HEK293 (cell line): ENCODE results near the gene PET100.

Source experiments
- OVOL3 ChIP-seq: fragments of 450-650 bp; formaldehyde crosslinking; IDR thresholded peaks from 2 replicates; pipeline ENCODE4 v1.5.1; 2016; ENCODE audit warnings: missing biosample characterization, missing genetic modification characterization
- SCRT2 ChIP-seq: fragments of 450-650 bp; formaldehyde crosslinking; IDR thresholded peaks from 2 replicates; pipeline ENCODE4 v1.5.1; 2016; ENCODE audit warnings: missing biosample characterization, missing genetic modification characterization
- ZBTB20 ChIP-seq: fragments of 450-650 bp; formaldehyde crosslinking; IDR thresholded peaks from 2 replicates; pipeline ENCODE4 v1.5.1; 2016; ENCODE audit warnings: missing biosample characterization, missing genetic modification characterization
- ZBTB48 ChIP-seq: fragments of 450-650 bp; formaldehyde crosslinking; IDR thresholded peaks from 2 replicates; pipeline ENCODE4 v1.5.1; 2016; ENCODE audit warnings: missing biosample characterization, missing genetic modification characterization
- ZBTB8A ChIP-seq: fragments of 450-650 bp; formaldehyde crosslinking; IDR thresholded peaks from 2 replicates; pipeline ENCODE4 v1.5.1; 2016; ENCODE audit warnings: missing biosample characterization, missing genetic modification characterization
- ZFP69B ChIP-seq: fragments of 450-650 bp; formaldehyde crosslinking; IDR thresholded peaks from 2 replicates; pipeline ENCODE4 v1.5.1; 2016; ENCODE audit warnings: missing biosample characterization, missing genetic modification characterization
- ZNF202 ChIP-seq: fragments of 450-650 bp; formaldehyde crosslinking; IDR thresholded peaks from 2 replicates; pipeline ENCODE4 v1.5.1; 2016; ENCODE audit warnings: missing biosample characterization, missing genetic modification characterization, borderline replicate concordance
- ZNF23 ChIP-seq: fragments of 450-650 bp; formaldehyde crosslinking; IDR thresholded peaks from 2 replicates; pipeline ENCODE4 v1.5.1; 2016; ENCODE audit warnings: missing biosample characterization, missing genetic modification characterization, borderline replicate concordance
- ZNF626 ChIP-seq: fragments of 450-650 bp; sonication (Bioruptor Pico); formaldehyde crosslinking; IDR thresholded peaks from 2 replicates; pipeline ENCODE4 v1.5.1; 2018; ENCODE audit warnings: missing biosample characterization, missing genetic modification characterization, inconsistent platforms
- ZNF677 ChIP-seq: fragments of 450-650 bp; IDR thresholded peaks from 2 replicates; pipeline ENCODE4 v1.5.0; 2018; ENCODE audit warnings: missing biosample characterization, mild to moderate bottlenecking, missing genetic modification characterization, moderate library complexity
- TF ChIP-seq, protein P1 (sequence below): fragments of 450-650 bp; formaldehyde crosslinking; IDR thresholded peaks from 2 replicates; pipeline ENCODE4 v1.5.1; 2016; ENCODE audit warnings: missing biosample characterization, missing genetic modification characterization, borderline replicate concordance
- TF ChIP-seq, protein P2 (sequence below): fragments of 450-650 bp; formaldehyde crosslinking; IDR thresholded peaks from 2 replicates; pipeline ENCODE4 v1.5.1; 2016; ENCODE audit warnings: missing biosample characterization, missing genetic modification characterization
- TF ChIP-seq, protein P3 (sequence below): fragments of 450-650 bp; formaldehyde crosslinking; IDR thresholded peaks from 2 replicates; pipeline ENCODE4 v1.5.1; 2017; ENCODE audit warnings: missing biosample characterization, missing genetic modification characterization
- TF ChIP-seq, protein P4 (sequence below): fragments of 450-650 bp; formaldehyde crosslinking; IDR thresholded peaks from 2 replicates; pipeline ENCODE4 v1.5.1; 2016; ENCODE audit warnings: missing biosample characterization, missing genetic modification characterization
- TF ChIP-seq, protein P5 (sequence below): fragments of 450-650 bp; formaldehyde crosslinking; IDR thresholded peaks from 2 replicates; pipeline ENCODE4 v1.5.1; 2016; ENCODE audit warnings: missing biosample characterization, missing genetic modification characterization
- TF ChIP-seq, protein P6 (sequence below): fragments of 450-650 bp; formaldehyde crosslinking; IDR thresholded peaks from 2 replicates; pipeline ENCODE4 v1.5.1; 2016; ENCODE audit warnings: missing biosample characterization, missing genetic modification characterization, borderline replicate concordance
- TF ChIP-seq, protein P7 (sequence below): fragments of 450-650 bp; formaldehyde crosslinking; IDR thresholded peaks from 2 replicates; pipeline ENCODE4 v1.5.1; 2016; ENCODE audit warnings: missing biosample characterization, missing genetic modification characterization

The PET100 gene

DNA sequence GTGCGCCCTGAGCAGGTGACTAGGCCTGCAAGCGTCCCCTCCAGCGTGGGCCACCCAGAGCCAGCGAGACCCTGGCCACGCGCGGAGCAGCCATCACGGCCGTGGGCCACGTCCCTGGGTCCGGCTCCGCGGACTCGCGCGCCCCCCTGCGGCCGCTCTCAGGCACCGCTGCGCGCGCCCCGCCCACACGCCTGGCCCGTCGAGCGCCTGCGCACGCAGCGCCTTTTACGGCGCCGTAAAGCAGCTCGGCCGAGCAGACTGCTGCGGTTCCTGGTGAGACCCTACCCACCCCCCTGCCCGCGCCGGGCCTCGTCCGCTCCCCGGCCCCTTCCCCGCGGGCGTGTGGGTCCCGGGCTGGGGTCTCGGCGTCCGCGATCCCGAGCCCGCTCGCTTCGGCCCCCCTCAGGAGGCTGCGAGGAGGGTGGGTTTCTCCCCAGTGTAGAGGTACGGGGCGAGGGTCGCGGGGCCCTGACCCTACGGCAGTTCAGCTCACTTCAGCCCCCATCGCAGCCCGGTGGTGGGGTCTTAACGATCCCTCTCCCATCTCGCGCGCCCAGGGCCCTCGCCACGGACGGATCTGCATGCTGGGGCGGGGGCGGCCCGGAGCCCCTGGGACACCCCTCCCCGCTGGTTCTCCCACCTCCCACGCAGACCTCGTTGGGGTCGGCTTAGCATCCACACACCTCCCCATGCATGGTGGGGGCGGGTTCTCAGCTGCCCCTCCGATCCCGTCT is 51.2 kb downstream of the PET100 start, which contains the start of gene TRAPPC5 (continued):
- TF ChIP-seq, protein P1, sequence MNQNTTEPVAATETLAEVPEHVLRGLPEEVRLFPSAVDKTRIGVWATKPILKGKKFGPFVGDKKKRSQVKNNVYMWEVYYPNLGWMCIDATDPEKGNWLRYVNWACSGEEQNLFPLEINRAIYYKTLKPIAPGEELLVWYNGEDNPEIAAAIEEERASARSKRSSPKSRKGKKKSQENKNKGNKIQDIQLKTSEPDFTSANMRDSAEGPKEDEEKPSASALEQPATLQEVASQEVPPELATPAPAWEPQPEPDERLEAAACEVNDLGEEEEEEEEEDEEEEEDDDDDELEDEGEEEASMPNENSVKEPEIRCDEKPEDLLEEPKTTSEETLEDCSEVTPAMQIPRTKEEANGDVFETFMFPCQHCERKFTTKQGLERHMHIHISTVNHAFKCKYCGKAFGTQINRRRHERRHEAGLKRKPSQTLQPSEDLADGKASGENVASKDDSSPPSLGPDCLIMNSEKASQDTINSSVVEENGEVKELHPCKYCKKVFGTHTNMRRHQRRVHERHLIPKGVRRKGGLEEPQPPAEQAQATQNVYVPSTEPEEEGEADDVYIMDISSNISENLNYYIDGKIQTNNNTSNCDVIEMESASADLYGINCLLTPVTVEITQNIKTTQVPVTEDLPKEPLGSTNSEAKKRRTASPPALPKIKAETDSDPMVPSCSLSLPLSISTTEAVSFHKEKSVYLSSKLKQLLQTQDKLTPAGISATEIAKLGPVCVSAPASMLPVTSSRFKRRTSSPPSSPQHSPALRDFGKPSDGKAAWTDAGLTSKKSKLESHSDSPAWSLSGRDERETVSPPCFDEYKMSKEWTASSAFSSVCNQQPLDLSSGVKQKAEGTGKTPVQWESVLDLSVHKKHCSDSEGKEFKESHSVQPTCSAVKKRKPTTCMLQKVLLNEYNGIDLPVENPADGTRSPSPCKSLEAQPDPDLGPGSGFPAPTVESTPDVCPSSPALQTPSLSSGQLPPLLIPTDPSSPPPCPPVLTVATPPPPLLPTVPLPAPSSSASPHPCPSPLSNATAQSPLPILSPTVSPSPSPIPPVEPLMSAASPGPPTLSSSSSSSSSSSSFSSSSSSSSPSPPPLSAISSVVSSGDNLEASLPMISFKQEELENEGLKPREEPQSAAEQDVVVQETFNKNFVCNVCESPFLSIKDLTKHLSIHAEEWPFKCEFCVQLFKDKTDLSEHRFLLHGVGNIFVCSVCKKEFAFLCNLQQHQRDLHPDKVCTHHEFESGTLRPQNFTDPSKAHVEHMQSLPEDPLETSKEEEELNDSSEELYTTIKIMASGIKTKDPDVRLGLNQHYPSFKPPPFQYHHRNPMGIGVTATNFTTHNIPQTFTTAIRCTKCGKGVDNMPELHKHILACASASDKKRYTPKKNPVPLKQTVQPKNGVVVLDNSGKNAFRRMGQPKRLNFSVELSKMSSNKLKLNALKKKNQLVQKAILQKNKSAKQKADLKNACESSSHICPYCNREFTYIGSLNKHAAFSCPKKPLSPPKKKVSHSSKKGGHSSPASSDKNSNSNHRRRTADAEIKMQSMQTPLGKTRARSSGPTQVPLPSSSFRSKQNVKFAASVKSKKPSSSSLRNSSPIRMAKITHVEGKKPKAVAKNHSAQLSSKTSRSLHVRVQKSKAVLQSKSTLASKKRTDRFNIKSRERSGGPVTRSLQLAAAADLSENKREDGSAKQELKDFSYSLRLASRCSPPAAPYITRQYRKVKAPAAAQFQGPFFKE (tag by site-specific recombination), result no peak
- TF ChIP-seq, protein P2, sequence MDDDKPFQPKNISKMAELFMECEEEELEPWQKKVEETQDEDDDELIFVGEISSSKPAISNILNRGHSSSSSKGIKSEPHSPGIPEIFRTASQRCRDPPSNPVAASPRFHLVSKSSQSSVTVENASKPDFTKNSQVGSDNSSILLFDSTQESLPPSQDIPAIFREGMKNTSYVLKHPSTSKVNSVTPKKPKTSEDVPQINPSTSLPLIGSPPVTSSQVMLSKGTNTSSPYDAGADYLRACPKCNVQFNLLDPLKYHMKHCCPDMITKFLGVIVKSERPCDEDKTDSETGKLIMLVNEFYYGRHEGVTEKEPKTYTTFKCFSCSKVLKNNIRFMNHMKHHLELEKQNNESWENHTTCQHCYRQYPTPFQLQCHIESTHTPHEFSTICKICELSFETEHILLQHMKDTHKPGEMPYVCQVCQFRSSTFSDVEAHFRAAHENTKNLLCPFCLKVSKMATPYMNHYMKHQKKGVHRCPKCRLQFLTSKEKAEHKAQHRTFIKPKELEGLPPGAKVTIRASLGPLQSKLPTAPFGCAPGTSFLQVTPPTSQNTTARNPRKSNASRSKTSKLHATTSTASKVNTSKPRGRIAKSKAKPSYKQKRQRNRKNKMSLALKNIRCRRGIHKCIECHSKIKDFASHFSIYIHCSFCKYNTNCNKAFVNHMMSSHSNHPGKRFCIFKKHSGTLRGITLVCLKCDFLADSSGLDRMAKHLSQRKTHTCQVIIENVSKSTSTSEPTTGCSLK, result no peak
- TF ChIP-seq, protein P3, sequence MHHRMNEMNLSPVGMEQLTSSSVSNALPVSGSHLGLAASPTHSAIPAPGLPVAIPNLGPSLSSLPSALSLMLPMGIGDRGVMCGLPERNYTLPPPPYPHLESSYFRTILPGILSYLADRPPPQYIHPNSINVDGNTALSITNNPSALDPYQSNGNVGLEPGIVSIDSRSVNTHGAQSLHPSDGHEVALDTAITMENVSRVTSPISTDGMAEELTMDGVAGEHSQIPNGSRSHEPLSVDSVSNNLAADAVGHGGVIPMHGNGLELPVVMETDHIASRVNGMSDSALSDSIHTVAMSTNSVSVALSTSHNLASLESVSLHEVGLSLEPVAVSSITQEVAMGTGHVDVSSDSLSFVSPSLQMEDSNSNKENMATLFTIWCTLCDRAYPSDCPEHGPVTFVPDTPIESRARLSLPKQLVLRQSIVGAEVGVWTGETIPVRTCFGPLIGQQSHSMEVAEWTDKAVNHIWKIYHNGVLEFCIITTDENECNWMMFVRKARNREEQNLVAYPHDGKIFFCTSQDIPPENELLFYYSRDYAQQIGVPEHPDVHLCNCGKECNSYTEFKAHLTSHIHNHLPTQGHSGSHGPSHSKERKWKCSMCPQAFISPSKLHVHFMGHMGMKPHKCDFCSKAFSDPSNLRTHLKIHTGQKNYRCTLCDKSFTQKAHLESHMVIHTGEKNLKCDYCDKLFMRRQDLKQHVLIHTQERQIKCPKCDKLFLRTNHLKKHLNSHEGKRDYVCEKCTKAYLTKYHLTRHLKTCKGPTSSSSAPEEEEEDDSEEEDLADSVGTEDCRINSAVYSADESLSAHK (tag by site-specific recombination), result no peak
- TF ChIP-seq ZFP69B (tag by site-specific recombination) (no peak), OVOL3 (tag by site-specific recombination) (no peak), ZNF23 (no peak), ZBTB48 (tag by site-specific recombination) (0 out of 2 replicates have a peak, but pooled peaks have one; percentile 36), ZNF202 (no peak), SCRT2 (tag by site-specific recombination) (0 out of 2 replicates have a peak, but pooled peaks have one; percentile 98), ZBTB20 (tag by site-specific recombination) (peak; percentile 43; the same call in 1 of the 2 replicates), ZNF677 (tag by site-specific recombination) (0 out of 2 replicates have a peak, but pooled peaks have one; percentile 7), ZBTB8A (tag by site-specific recombination) (0 out of 2 replicates have a peak, but pooled peaks have one; percentile 11), ZNF626 (tag by site-specific recombination) (no peak)
- TF ChIP-seq, protein P4, sequence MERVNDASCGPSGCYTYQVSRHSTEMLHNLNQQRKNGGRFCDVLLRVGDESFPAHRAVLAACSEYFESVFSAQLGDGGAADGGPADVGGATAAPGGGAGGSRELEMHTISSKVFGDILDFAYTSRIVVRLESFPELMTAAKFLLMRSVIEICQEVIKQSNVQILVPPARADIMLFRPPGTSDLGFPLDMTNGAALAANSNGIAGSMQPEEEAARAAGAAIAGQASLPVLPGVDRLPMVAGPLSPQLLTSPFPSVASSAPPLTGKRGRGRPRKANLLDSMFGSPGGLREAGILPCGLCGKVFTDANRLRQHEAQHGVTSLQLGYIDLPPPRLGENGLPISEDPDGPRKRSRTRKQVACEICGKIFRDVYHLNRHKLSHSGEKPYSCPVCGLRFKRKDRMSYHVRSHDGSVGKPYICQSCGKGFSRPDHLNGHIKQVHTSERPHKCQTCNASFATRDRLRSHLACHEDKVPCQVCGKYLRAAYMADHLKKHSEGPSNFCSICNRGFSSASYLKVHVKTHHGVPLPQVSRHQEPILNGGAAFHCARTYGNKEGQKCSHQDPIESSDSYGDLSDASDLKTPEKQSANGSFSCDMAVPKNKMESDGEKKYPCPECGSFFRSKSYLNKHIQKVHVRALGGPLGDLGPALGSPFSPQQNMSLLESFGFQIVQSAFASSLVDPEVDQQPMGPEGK (tag by site-specific recombination), result peak; percentile 72; the same call in 1 of the 2 replicates
- TF ChIP-seq, protein P5, sequence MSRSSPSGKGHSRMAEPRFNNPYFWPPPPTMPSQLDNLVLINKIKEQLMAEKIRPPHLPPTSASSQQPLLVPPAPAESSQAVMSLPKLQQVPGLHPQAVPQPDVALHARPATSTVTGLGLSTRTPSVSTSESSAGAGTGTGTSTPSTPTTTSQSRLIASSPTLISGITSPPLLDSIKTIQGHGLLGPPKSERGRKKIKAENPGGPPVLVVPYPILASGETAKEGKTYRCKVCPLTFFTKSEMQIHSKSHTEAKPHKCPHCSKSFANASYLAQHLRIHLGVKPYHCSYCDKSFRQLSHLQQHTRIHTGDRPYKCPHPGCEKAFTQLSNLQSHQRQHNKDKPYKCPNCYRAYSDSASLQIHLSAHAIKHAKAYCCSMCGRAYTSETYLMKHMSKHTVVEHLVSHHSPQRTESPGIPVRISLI, result no peak
- TF ChIP-seq, protein P6, sequence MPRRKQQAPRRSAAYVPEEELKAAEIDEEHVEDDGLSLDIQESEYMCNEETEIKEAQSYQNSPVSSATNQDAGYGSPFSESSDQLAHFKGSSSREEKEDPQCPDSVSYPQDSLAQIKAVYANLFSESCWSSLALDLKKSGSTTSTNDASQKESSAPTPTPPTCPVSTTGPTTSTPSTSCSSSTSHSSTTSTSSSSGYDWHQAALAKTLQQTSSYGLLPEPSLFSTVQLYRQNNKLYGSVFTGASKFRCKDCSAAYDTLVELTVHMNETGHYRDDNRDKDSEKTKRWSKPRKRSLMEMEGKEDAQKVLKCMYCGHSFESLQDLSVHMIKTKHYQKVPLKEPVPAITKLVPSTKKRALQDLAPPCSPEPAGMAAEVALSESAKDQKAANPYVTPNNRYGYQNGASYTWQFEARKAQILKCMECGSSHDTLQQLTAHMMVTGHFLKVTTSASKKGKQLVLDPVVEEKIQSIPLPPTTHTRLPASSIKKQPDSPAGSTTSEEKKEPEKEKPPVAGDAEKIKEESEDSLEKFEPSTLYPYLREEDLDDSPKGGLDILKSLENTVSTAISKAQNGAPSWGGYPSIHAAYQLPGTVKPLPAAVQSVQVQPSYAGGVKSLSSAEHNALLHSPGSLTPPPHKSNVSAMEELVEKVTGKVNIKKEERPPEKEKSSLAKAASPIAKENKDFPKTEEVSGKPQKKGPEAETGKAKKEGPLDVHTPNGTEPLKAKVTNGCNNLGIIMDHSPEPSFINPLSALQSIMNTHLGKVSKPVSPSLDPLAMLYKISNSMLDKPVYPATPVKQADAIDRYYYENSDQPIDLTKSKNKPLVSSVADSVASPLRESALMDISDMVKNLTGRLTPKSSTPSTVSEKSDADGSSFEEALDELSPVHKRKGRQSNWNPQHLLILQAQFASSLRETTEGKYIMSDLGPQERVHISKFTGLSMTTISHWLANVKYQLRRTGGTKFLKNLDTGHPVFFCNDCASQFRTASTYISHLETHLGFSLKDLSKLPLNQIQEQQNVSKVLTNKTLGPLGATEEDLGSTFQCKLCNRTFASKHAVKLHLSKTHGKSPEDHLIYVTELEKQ (tag by site-specific recombination), result no peak
- TF ChIP-seq, protein P7, sequence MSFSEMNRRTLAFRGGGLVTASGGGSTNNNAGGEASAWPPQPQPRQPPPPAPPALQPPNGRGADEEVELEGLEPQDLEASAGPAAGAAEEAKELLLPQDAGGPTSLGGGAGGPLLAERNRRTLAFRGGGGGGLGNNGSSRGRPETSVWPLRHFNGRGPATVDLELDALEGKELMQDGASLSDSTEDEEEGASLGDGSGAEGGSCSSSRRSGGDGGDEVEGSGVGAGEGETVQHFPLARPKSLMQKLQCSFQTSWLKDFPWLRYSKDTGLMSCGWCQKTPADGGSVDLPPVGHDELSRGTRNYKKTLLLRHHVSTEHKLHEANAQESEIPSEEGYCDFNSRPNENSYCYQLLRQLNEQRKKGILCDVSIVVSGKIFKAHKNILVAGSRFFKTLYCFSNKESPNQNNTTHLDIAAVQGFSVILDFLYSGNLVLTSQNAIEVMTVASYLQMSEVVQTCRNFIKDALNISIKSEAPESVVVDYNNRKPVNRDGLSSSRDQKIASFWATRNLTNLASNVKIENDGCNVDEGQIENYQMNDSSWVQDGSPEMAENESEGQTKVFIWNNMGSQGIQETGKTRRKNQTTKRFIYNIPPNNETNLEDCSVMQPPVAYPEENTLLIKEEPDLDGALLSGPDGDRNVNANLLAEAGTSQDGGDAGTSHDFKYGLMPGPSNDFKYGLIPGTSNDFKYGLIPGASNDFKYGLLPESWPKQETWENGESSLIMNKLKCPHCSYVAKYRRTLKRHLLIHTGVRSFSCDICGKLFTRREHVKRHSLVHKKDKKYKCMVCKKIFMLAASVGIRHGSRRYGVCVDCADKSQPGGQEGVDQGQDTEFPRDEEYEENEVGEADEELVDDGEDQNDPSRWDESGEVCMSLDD (tag by site-specific recombination), result peak; percentile 35; the same call in 1 of the 2 replicates
